HG02642 (cell line): ENCODE data around the gene TMEM114.
A peak's percentile ranks its signal among the peaks of the same experiment; 100 is the strongest.

Source experiments
- ATAC-seq: cut with Tn5 transposase; IDR thresholded peaks from one replicate; pipeline ENCODE4 v1.9.1; 2021; ENCODE audit warnings: mild to moderate bottlenecking; ENCODE audit not compliant: unreplicated experiment, poor library complexity

Gene TMEM114

GRCh38 chr16:8589900-8590688 lies at the start of gene TMEM114:
TMEM114 (minus strand) TSS chr16:8590511; CDS start chr16:8589838, 673 bp downstream.
- no peak for ATAC-seq

- ATAC-seq: no peak
Observed at GRCh38 chr16:8639694-8640093, 49.4 kb upstream of the TMEM114 start.

- no peak for ATAC-seq
Observed at GRCh38 chr16:8634991-8635736, 44.9 kb upstream of the TMEM114 start.

GRCh38 chr16:8632675-8633182 lies 42.4 kb upstream of the TMEM114 start:
- ATAC-seq: no peak

GRCh38 chr16:8631818-8632465 lies 41.6 kb upstream of the TMEM114 start:
- no peak for ATAC-seq

GRCh38 chr16:8631373-8631772 lies 41.1 kb upstream of the TMEM114 start:
- ATAC-seq: no peak

GRCh38 chr16:8630255-8630953 lies 40.1 kb upstream of the TMEM114 start:
- ATAC-seq: no peak

- no peak for ATAC-seq
Observed at GRCh38 chr16:8628981-8629725, 38.8 kb upstream of the TMEM114 start.

GRCh38 chr16:8627456-8627855 lies 37.1 kb upstream of the TMEM114 start:
- no peak for ATAC-seq

- no peak for ATAC-seq
Observed at GRCh38 chr16:8626946-8627345, 36.6 kb upstream of the TMEM114 start.

- no peak for ATAC-seq
Observed at GRCh38 chr16:8625491-8626087, 35.3 kb upstream of the TMEM114 start.

- no peak for ATAC-seq
Observed at GRCh38 chr16:8623634-8624033, 33.3 kb upstream of the TMEM114 start.

GRCh38 chr16:8622315-8622656 lies 32.0 kb upstream of the TMEM114 start:
- ATAC-seq: peak; percentile 11

GRCh38 chr16:8621572-8622314 lies 31.4 kb upstream of the TMEM114 start, which contains the start of gene METTL22:
METTL22 (plus strand) TSS chr16:8621698; CDS start chr16:8625666, 3,968 bp downstream.
- peak; percentile 93 for ATAC-seq

- no peak for ATAC-seq
Observed at GRCh38 chr16:8621222-8621571, 30.9 kb upstream of the TMEM114 start.

GRCh38 chr16:8620535-8620934 lies 30.2 kb upstream of the TMEM114 start:
- ATAC-seq: no peak

GRCh38 chr16:8619671-8620370 lies 29.5 kb upstream of the TMEM114 start:
- ATAC-seq: no peak

GRCh38 chr16:8614435-8615029 lies 24.2 kb upstream of the TMEM114 start:
- ATAC-seq: no peak
